GM19324 (cell line): ENCODE results near the gene KRT35.

Experiments used
- ATAC-seq: cut with Tn5 transposase; IDR thresholded peaks from one replicate; pipeline ENCODE4 v1.9.1; 2021; ENCODE audit warnings: mild to moderate bottlenecking, moderate library complexity; ENCODE audit not compliant: unreplicated experiment, low FRiP score

Gene KRT35

GRCh38 chr17:41512546-41513167 is 31.7 kb upstream of the KRT35 start:
- no peak for ATAC-seq

GRCh38 chr17:41511716-41512115 is 30.8 kb upstream of the KRT35 start:
- no peak for ATAC-seq

GRCh38 chr17:41511116-41511515 is 30.2 kb upstream of the KRT35 start:
- ATAC-seq, result no peak

- no peak for ATAC-seq
Measured at GRCh38 chr17:41510251-41511065, 29.5 kb upstream of the KRT35 start.

GRCh38 chr17:41507315-41507880 is 26.4 kb upstream of the KRT35 start:
- ATAC-seq, result no peak

GRCh38 chr17:41505809-41506767 is 25.1 kb upstream of the KRT35 start:
- ATAC-seq, result no peak

- ATAC-seq, result no peak
Measured at GRCh38 chr17:41505007-41505808, 24.3 kb upstream of the KRT35 start, which contains the start of gene KRT13. Gene KRT13, minus strand, starts transcription at chr17:41505612. Its CDS starts 62 bp downstream, at chr17:41505550.

GRCh38 chr17:41504246-41504977 is 23.5 kb upstream of the KRT35 start:
- no peak for ATAC-seq

- no peak for ATAC-seq
Measured at GRCh38 chr17:41503202-41503601, 22.3 kb upstream of the KRT35 start.

GRCh38 chr17:41500131-41500911 is 19.4 kb upstream of the KRT35 start:
- ATAC-seq, result no peak

- ATAC-seq, result no peak
Measured at GRCh38 chr17:41499714-41500113, 18.8 kb upstream of the KRT35 start.

- no peak for ATAC-seq
Measured at GRCh38 chr17:41498276-41498675, 17.3 kb upstream of the KRT35 start.

- no peak for ATAC-seq
Measured at GRCh38 chr17:41496803-41497484, 16.0 kb upstream of the KRT35 start.

- ATAC-seq, result no peak
Measured at GRCh38 chr17:41494524-41494923, 13.6 kb upstream of the KRT35 start.

- ATAC-seq, result no peak
Measured at GRCh38 chr17:41492771-41493170, 11.8 kb upstream of the KRT35 start.

- ATAC-seq, result no peak
Measured at GRCh38 chr17:41492351-41492750, 11.4 kb upstream of the KRT35 start.

GRCh38 chr17:41491476-41491875 is 10.5 kb upstream of the KRT35 start:
- no peak for ATAC-seq
